Heart left ventricle (tissue), 13 donors: ENCODE measurements around the gene KRABD2.

Experiments used
- CTCF ChIP-seq, 12 donors: fragments of 200-600 bp; sonication (generic) in 4 of 12; IDR thresholded peaks; one replicate each; pipeline versions ENCODE4 v1.5.0 to v1.8.0; 2018 to 2022; ENCODE audit warnings: antibody characterized with exemption in 12 of 12, mild to moderate bottlenecking in 5 of 12
- POLR2A ChIP-seq, 2 donors: fragments of 450-650 bp; IDR thresholded peaks; one replicate each; pipeline ENCODE4 v1.6.1; 2017; ENCODE audit warnings: antibody characterized with exemption in 2 of 2, mild to moderate bottlenecking in 2 of 2, moderate library complexity in 2 of 2
- donor health status: ischemic (EF 13 %, LVEDD 7.1; RV severe dilation, severe dysfunction).
- donor health status: DM: no; HTN: yes; CAD: no.
- donor health status: DM: no; HTN: no; CAD: no.
- donor health status: ischemic (EF 25% LVEDD 6.9; RV normal size, moderate dysfunction).
- donor health status: ischemic (EF 25% LVEDD 5.7; RV mildly dilated, moderate dysfunction).
- donor health status: ischemic (EF 35%, LVEDD 5.7; RV mildly dilated, moderate dysfunction).
- donor health status: nonischemic (EF 11% LVEDD 7.7; RV severe dilation, severe dysfunction).
- donor health status: DM: yes; HTN: yes; CAD: no.
- donor health status: PGD.
- donor health status: ischemic (EF 29% LVEDD 5.4; RV normal size, mild dysfunction).
- donor health status: nonischemic (EF 23%, LVEDD 6.1; RV moderate dilation, normal function).

GRCh38 chr17:8359769-8360168 lies 16.7 kb downstream of the KRABD2 start:
- TF ChIP-seq CTCF (IDR thresholded peaks at IDR 0.05) (no peak), POLR2A (IDR thresholded peaks at IDR 0.05) (no peak)
